Measurements from ENCODE around the gene PMM2.
"Not testable (repeated sequence)": the region's sequence is repeated elsewhere in the genome, so short reads cannot be mapped to it uniquely, and the experiment has no call there.

PMM2 gene

DNA sequence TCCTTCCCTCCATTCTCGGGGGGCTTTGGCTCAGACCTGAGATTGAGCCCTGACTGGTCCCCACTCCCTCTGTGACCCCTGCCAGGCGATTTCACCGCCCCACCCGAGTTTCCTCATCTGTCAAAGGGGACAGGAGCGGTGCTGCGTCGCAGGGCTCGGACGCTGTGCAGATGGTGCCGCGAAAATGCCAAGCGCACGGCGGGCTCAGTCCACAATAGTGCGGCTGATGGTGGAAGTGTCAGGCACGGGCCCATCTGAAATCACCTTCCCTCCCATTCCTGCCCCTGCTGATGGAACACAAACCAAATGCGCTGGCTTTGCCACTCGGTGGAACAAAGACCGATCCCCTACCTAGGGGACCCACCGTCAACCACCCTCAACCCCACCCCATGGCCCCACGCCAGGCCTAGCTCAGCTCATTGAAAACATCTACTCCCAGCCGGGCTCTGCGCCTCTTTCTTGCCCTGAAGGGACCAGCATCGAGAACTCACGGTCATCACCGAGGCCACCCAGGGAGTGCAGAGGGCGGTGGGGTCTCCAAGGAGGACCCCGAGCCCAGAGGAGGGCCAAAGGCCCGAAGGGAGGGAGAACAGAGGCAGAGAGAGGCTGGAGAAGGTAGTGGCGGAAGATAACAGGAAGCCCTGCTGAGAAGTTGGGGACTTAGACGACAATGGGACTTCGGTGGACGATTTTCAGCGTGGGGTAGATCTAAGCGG is 69.7 kb downstream of the PMM2 start:
- DNase-seq (ENCODE audit: low spot score), result no peak

DNA sequence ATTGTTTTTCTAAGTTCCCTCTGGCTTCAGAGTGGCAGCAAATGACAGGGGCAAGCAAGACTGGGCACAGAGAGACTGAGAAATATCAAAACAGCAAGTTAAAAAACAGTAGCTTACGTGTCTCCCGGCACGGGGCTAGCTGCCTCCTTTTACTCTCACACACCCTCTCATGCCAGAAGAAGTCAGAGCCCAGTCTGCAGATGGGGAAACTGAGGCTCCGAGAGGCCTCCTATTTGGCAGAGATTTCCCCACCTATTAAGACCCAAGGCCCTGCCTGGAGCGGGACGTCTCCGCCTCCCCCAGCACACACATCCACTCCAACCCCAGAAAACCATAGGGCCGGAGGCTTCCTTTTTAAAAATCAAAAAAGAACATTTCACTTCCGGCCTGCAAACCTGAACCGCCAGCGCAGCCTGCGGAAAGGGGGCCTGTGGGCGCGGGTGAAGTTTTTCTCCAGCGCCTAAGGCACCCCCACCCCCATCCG is 70.3 kb downstream of the PMM2 start:
- DNase-seq (ENCODE audit: low spot score), result peak; percentile 44

DNA sequence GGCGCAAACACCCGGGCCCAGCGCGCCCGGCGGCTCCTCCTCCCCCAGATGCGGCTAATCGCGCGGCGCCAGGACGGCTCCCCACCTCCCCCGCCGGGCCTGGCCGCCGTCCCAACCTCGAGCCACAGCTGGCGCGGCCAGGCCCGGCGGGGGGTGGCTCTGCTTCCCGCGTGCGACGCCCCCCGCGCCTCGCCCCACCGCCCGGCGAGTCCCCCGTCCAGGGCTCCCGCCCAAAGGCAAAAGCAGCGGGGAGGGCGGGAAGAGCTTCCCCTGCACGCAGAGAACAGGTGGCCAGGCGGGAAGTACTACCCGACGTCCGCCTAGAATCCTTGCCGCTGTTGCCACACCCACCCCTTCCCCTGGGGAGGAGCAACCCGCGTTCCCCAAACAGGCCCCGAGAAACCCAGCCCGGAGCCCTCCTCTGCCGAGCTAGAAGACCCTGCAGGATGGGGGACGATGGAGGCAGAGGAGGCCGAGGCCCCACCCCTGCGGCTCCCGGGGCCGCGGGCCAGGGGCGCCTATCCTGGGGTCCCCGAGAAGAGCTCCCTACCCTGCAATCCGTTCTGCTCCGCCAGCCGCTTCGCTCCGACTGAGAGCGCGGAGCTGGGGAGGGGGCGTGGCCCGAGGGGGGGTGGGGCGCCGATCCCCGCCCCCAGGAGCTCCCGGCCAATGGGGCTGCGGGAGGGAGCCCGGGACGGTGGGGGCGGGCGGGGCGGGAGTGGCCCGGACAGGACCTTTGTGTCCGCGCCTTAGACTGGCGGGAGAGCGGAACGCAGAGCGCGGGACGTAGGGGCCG is 71.0 kb downstream of the PMM2 start, which contains the start of gene CARHSP1:
Gene CARHSP1, minus strand, starts transcription at position 591 of the 796 bp plus-strand sequence. CDS start 9,678 bp downstream, outside the sequence.
- DNase-seq (ENCODE audit: low spot score), result peak; percentile 74

DNA sequence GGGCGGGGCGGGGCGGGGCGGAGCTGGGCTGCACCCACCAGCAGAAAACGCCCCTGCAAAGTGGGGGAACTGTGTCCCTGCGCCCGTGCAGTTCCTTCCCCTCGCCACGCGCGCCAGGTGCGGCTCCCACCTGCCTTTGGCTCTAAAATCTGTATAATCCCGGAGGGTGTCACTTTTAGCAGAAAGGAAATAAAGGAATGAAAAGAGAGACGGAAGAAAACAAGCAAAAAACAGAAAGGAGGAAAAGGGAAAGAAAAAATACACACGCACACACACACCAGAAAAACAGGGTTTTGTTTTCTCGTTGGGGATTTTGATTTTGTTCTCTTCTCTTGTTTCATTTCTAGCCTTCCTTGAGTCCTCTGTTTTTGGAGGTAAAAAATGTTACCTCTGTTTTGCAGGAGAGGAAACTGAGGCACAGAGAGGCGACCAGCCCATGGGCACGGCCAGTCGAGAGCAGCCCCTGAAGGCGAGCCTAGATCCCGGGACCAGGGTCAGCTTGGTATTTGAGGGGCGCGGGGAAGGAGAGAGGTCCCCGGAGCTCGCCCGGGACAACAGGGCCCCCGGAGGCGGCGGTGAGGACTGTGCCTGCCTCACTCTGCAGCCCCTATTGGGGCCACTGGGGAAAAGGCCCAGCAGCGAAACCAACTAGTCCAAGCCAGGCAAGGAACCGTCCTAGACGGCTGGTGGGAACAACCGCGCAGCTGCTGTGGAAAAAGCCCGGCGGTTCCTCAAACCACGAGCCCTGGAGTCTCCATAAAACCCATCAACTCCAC is 71.8 kb downstream of the PMM2 start:
- no peak for DNase-seq (ENCODE audit: low spot score)

DNA sequence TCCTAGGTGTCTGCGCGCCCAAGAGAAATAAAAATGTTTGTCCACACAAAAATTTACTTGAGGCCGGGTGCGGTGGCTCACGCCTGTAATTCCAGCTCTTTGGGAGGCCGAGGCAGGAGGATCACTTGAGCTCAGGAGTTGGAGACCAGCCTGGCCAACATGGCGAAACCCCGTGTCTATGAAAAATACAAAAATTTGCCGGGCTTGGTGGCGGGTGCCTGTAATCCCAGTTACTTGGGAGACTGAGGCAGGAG is 72.3 kb downstream of the PMM2 start:
- not testable (repeated sequence) for DNase-seq (ENCODE audit: low spot score)

DNA sequence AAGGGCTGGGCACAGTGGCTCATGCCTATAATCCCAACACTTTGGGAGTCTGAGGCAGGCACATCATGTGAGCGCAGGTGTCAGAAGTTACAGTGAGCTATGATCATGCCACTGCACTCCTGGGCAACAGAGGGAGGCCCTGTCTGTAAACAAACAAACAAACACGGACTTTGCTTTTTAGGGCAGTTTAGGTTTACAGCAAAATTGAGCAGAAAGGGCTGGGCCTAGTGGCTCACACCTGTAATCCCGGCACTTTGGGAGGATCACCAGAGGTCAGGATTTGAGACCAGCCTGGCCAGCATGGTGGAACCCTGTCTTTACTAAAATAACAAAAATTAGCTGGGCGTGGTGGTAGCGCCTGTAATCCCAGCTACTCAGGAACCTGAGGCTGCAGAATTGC is 74.4 kb downstream of the PMM2 start:
- no peak for DNase-seq (ENCODE audit: low spot score)

DNA sequence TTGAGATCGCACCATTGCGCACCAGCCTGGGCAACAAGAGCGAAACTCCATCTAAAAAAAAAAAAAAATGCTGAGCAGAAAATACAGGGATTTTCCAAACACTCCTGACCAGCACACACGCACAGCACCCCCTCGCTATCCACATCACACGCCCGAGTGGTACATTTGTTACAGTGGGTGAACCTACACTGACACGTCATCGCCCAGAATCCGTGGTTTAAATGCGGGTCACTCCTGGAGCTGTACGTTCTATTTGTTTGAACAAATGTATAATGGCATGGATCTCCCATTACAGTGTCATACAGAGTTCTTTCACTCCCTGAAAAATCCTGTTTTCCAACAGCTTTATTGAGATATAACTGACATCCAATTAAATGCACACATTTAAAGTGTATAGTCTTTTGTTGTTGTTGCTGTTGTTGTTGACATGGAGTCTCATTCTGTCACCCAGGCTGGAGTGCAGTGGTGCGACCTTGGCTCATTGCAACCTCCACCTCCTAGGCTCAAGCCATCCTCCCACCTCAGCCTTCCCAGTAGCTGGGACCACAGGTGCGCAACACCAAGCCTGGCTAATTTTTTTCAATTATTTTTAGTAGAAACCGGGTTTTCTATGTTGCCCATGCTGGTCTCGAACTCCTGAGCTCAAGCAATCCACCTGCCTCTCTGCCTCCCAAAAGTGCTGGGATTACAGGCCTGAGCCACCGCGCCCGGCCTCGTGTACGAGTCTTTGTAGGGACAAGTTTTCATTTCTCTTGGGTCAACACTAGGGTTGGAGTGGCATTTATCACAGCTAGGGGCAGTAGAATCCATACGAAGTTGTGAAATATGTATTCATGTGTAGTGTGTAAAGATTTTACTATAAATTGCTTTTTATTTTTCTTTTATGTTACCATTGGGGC is 75.6 kb downstream of the PMM2 start:
- no peak for DNase-seq (ENCODE audit: low spot score)

DNA sequence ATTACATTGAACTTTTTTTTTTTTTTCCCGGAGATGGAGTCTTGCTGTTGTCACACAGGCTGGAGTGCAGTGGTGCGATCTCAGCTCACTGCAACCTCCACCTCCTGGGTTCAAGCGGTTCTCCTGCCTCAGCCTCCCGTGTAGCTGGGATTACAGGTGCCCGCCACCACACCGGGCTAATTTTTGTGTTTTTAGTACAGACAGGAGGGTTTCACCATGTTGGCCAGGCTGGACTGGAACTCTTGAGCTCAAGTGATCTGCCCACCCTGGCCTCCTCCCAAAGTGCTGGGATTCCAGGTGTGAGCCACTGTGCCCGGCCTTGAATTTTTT is 76.2 kb downstream of the PMM2 start:
- DNase-seq (ENCODE audit: low spot score), result not testable (repeated sequence)

DNA sequence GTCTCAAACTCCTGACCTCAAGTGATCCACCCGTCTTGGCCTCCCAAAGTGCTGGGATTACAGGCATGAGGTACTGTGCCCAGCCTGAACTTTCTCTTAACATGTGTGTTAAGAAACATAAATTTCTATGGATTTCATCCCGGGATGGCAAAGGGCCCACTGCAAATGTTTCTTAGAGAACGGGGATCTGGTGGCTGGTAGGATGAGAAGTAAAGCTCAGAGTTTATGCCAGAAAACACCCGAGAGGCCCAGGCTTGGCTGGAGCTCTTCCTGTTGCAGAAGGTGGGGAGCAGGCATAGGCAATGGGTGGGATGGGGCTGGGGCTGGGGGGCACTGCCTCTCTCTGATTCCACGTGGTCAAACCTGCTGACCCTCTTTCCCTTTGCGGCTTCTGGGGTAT is 76.7 kb downstream of the PMM2 start:
- no peak for DNase-seq (ENCODE audit: low spot score)

DNA sequence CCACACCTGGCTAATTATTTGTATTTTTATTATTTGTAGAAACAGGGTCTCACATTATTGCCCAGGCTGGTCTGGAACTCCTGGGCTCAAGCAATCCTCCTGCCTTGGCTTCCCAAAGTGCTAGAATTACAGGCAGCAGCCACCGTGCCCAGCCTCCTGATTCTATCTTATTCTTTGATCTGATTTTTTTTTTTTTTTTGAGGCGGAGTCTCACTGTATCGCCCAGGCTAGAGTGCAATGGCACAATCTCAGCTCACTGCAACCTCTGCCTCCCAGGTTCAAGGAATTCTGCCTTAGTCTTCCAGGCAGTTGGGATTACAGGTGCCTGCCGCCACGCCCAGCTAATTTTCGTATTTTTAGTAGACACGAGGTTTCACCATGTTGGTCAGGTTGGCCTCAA is 77.7 kb downstream of the PMM2 start:
- not testable (repeated sequence) for DNase-seq (ENCODE audit: low spot score)

DNA sequence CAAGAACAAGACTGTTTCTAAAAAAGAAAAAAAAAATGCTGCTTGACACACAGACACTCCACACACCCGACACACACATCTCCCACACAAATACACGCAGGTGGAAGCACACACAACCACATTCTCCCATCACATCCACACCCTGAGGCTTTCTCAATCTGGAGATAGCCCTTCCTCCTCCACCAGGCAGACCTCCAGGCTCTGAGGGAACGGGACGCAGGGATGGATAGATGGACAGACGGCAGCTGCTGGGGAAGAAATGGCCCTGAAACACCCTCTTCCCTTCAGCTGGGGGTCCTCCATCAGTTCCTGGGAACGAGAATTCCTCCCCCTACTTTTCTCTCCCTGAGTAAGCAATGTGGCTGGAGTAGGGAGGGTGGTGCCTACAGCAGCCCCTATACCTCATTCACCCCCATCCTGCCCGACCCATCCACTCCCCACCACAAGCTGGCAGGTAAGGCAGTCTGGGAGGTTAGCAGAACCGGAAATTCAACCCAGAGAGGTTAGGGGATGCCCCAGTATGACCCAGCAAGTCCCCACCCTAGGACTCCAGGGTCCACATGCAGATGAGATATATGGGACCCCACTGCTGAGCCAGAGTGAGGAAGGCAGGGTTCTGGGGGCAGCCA is 80.4 kb downstream of the PMM2 start:
- DNase-seq (ENCODE audit: low spot score), result no peak

DNA sequence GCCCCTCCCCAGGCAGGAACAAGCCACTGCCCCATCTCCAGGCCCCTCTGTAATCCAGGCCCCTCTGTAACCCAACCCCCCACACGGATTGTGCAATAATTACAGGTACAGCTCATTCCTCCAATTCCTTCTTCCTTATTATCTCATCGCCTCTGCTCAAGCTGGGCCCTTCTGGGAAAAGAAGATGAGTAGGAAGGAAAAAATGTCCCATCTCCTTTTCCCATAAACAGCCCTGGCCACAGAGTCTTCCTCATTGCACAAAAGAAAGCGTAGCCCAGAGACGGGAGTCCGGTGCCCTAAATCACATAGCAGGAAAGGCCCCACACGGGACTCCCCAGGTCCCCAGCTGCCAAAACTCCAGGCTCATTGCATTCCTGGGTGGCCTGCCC is 80.9 kb downstream of the PMM2 start:
- DNase-seq (ENCODE audit: low spot score), result no peak

DNA sequence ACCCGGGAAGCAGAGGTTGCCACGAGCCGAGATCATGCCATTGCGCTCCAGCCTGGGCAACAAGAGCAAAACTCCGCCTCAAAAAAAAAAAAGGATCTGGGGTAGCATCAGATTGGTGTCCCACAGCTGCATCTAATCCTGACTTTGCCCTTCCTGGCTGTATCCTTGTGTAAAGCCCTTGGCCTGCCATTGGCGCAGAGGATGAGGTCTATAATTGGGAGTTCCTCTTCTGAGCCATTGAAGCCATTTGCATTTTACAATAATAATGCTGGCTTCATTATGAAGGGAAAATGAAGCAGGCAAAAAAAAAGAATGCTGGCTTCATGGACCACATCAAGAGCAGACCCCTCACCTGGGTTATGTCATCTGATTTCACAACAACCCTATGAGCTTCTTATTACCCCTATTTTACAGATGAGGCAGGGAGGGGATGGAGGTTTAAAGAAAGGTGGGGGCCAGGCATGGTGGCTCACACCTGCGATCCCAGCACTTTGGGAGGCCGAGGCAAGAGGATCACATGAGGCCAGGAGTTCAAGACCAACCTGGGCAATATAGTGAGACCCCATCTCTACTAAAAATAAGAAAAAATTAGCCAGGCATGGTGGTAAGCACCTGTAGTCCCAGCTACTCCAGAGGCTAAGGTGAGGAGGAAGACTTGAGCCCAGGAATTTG is 83.3 kb downstream of the PMM2 start:
- DNase-seq (ENCODE audit: low spot score), result no peak

DNA sequence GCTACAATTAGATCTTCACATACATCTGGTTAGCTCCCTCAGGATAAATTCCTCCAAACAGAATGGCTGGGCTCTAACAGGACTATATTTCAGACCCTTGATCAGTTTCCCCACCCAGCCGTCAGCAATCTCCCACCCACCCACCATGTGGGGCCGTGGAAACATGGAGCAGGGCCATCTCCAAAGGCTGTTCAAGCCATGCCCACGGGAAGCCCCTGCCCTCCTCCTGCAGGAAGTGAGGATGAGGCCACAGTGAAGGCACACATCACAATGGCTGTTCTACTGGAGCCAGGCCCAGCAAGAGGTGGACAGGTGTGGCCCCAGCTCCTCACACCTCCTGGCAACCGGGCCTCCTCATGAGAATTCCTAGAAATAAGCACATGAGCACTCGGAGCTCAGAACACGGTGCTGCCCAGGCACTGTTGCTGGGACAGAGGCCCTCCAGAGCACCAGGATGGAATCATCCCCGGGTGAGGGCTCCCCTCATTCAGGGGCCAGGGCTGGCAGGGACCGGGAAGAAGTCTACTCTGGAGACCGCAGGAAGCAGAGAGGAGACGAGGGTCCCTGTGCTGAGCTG is 84.5 kb downstream of the PMM2 start, which contains the start of gene LITAFD:
Gene LITAFD, plus strand, starts transcription at position 311 of the 577 bp plus-strand sequence. CDS start 2,005 bp downstream, outside the sequence.
- no peak for DNase-seq (ENCODE audit: low spot score)

DNA sequence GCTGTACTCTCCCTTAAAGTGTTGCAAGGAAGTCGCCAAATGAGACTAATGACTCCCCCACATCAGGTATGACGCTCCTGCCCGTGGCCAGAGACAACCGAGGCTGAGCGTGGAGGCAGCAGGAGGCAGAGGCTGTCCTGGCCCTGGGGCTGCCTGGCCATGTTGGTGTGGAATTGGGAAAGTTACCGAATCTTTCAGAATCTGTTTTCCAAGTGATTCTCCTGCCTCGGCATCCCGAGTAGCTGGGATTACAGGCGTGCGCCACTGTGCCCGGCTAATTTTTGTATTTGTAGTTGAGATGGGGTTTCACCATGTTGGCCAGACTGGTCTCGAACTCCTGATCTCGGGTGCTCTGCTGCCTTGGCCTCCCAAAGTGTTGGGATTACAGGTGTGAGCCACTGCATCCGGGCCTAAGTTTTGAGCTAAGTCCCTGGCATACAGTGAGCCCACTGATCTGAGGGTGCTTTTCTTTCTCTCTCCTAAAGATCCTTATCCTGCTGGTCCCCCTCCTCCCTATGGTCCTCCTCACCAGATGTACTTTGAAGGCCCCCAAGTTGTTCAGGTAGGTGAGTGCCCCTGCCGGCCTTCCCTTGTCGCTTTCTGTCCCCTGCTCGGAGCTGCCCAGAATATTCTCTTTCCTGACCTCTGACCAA is 85.2 kb downstream of the PMM2 start:
- DNase-seq (ENCODE audit: low spot score), result no peak

DNA sequence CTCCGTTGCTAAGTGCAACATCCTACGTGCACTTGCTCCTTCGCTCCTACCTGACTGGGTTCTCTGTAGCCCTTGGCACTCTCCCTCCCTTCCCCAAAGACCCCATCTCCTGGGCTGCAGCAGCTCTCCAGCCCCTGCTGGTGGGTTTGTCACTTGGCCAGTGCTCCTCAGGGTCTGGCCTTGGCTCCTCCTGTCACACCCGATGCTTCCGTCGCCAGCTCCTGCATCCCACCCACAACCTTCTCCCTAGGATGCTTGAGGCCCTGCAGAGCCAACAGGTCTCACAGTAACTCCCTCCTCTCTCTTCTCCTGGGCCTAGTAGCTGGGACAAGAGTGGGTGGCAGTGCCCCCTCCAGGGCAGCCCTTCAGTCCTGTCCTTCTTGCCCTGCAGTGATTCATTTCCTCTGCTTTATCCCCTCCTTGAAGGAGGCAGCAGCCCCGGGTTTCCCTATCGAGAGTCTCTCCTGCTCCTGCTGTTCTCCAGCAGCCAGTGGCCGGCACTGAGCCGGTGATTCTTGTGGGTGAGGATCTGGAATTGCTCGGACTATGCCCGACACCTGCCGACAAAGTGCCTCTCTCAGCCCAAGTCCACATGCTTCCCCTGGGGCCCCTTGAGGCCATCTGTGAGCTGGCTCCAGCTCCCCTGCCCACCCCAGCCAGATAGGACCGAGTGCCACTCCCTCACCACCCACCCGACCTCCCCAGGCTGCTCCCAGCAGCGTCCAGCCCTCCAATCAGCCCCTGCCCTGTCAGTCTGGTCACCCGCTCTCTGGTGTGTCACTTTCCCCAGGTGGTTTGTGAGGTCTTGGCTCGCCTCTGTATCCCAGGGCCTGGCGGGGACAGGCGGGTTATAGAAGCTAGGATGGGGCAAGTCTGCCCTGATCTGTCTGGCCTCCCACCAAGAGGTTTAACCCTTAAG is 88.3 kb downstream of the PMM2 start:
- no peak for DNase-seq (ENCODE audit: low spot score)

DNA sequence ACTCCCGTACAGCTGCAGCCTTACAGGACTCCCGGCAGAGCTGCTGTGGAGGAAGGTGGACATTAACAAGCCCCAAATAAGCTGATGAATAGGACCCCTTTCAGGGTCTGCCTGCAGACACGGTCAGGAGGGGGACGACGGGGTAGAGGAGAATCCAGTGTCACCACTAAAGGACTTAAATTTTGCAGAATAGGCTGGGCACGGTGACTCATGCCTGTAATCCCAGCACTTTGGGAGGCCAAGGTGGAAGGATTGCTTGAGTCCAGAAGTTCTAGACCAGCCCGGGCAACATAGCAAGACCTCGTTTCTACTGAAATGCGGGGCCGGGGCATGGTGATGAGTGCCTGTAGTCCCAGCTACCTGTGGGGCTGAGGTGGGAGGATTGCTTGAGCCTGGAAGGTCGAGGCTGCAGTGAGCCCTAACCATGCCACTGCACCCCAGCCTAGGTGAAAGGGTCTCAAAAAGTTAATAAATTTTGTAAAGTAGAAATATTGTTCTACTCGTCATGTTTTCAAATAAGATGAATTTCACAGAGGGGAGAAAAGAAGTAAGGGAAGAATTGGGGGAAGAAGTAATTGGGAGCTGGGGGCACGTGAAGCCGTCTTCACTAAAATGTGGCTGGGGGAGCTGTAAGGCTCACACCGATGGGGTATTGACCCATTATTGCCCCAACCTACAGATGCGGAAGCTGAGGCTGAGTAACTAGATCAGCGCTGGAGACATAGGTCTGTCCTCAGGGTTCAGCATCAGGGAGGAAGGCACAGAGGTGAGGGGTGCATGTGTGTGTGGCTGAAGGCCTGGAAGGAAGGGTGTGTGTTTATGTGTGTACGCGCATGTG is 89.2 kb downstream of the PMM2 start:
- DNase-seq (ENCODE audit: low spot score), result no peak

DNA sequence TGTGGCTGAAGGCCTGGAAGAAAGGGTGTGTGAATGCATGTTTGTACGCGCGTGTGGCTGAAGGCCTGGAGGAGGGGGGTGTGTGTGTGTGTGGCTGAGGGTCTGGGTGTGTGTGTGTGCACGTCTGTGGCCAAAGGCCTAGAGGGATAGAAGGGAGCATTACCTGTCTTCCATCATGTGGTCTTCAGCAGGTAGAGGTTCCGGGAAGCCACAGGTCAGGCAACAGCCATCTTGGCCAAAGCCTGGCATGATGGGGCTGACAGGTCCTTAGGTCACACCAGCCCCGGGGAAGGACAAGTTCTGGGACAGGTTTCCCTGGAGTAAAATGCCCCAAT is 89.8 kb downstream of the PMM2 start:
- no peak for DNase-seq (ENCODE audit: low spot score)

All from CD4-positive, alpha-beta T cell treated with Interleukin-15 for 4 hours (primary cell).